Measurements from ENCODE around the gene SCGB1A1. TPM values are rescaled to one million over a fixed set of nuclear protein-coding genes. Genes with fewer than 3 reads are reported as not detected.
"Not testable (repeated sequence)": the region's sequence is repeated elsewhere in the genome, so short reads cannot be mapped to it uniquely, and the experiment has no call there.

The SCGB1A1 gene
- total and polyA plus RNA-seq, 2 of the 13 experiments (the other 11 are each of a cell fraction or from before 2014, with no cell fraction given) = not detected

DNA sequence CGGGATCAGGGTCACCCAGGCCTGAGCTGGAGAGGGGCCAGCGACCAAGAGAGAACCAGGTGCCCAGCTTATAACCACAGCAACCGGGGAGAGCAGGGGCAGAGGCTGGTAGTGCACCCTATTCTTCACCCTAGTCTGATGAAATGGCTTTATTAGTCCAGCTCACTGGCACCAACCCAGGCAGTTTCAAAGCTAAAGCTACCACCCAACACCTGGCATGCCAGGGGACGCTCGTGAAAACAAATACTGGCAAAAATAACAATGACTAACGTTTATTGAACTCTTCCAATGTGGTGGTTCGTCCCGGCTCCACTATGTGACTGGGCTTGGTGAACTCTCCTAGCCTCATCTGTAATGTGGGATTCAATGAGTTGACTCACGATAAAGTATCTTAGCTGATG is 30.6 kb downstream of the SCGB1A1 start (continued):
- TF ChIP-seq, protein P1, sequence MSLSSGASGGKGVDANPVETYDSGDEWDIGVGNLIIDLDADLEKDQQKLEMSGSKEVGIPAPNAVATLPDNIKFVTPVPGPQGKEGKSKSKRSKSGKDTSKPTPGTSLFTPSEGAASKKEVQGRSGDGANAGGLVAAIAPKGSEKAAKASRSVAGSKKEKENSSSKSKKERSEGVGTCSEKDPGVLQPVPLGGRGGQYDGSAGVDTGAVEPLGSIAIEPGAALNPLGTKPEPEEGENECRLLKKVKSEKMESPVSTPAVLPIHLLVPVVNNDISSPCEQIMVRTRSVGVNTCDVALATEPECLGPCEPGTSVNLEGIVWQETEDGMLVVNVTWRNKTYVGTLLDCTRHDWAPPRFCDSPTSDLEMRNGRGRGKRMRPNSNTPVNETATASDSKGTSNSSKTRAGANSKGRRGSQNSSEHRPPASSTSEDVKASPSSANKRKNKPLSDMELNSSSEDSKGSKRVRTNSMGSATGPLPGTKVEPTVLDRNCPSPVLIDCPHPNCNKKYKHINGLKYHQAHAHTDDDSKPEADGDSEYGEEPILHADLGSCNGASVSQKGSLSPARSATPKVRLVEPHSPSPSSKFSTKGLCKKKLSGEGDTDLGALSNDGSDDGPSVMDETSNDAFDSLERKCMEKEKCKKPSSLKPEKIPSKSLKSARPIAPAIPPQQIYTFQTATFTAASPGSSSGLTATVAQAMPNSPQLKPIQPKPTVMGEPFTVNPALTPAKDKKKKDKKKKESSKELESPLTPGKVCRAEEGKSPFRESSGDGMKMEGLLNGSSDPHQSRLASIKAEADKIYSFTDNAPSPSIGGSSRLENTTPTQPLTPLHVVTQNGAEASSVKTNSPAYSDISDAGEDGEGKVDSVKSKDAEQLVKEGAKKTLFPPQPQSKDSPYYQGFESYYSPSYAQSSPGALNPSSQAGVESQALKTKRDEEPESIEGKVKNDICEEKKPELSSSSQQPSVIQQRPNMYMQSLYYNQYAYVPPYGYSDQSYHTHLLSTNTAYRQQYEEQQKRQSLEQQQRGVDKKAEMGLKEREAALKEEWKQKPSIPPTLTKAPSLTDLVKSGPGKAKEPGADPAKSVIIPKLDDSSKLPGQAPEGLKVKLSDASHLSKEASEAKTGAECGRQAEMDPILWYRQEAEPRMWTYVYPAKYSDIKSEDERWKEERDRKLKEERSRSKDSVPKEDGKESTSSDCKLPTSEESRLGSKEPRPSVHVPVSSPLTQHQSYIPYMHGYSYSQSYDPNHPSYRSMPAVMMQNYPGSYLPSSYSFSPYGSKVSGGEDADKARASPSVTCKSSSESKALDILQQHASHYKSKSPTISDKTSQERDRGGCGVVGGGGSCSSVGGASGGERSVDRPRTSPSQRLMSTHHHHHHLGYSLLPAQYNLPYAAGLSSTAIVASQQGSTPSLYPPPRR (CRISPR knock-in tag; IDR thresholded peaks at IDR 0.05; ENCODE audit: borderline replicate concordance) = no peak
- TF ChIP-seq ZNF619 (CRISPR knock-in tag; IDR thresholded peaks at IDR 0.05) = no peak
- TF ChIP-seq SPEN (CRISPR knock-in tag; IDR thresholded peaks at IDR 0.05; ENCODE audit: low read depth) = no peak
- TF ChIP-seq, protein P2, sequence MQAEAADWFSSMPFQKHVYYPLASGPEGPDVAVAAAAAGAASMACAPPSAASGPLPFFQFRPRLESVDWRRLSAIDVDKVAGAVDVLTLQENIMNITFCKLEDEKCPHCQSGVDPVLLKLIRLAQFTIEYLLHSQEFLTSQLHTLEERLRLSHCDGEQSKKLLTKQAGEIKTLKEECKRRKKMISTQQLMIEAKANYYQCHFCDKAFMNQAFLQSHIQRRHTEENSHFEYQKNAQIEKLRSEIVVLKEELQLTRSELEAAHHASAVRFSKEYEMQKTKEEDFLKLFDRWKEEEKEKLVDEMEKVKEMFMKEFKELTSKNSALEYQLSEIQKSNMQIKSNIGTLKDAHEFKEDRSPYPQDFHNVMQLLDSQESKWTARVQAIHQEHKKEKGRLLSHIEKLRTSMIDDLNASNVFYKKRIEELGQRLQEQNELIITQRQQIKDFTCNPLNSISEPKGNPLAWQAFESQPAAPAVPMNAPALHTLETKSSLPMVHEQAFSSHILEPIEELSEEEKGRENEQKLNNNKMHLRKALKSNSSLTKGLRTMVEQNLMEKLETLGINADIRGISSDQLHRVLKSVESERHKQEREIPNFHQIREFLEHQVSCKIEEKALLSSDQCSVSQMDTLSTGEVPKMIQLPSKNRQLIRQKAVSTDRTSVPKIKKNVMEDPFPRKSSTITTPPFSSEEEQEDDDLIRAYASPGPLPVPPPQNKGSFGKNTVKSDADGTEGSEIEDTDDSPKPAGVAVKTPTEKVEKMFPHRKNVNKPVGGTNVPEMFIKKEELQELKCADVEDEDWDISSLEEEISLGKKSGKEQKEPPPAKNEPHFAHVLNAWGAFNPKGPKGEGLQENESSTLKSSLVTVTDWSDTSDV (CRISPR knock-in tag; IDR thresholded peaks at IDR 0.05) = no peak
- TF ChIP-seq EP300 (IDR thresholded peaks at IDR 0.05; ENCODE audit: low read depth in 2 of 2, low read length in 2 of 2) = no peak
- TF ChIP-seq EP300 (CRISPR knock-in tag; IDR thresholded peaks at IDR 0.05; ENCODE audit: borderline replicate concordance) = no peak

GRCh38 chr11:62449912-62450311 is 31.1 kb downstream of the SCGB1A1 start:
- BruUV-seq (replicated peaks); H3K4me3 ChIP-seq (replicated peaks in 1 of 3; ENCODE audit: insufficient read depth in 1 of 3, low read depth in 2 of 3, low read length in 3 of 3); CTCF ChIA-PET (ENCODE audit: low intra/inter-chr PET ratio, low total read pairs); intact Hi-C loops (cut with micrococcal nuclease; ENCODE audit: unreplicated experiment); H4K20me1 ChIP-seq (ENCODE audit: insufficient read depth, low read length); H2AFZ ChIP-seq (ENCODE audit: low read length); H3K9me3 ChIP-seq (ENCODE audit: low read length); DNase-seq (ENCODE audit: low spot score); H3K4me2 ChIP-seq (ENCODE audit: low read depth, low read length); H3K36me3 ChIP-seq (replicated peaks in 1 of 2; ENCODE audit: control insufficient read depth in 1 of 2, insufficient read depth in 2 of 2, low read length in 2 of 2); in situ Hi-C loops (cut with HindIII; ENCODE audit: extremely low pct_ligation_motif_present, low pct_unique_long_range_greater_than_20kb); H3K27ac ChIP-seq (ENCODE audit: extremely low read length, insufficient read depth, low read length); H3K9ac ChIP-seq (ENCODE audit: insufficient read depth, low read depth, low read length); FAIRE-seq; ATAC-seq; H3K79me2 ChIP-seq (ENCODE audit: insufficient read depth, low read length): not testable (repeated sequence)
- peaks cover 15% of the 10 kb centered on the region for H3K4me1 ChIP-seq (ENCODE audit: insufficient read depth, low read length)
- peaks cover 3 to 22% of the 10 kb centered on the region in 2 experiments; a peak in 4 of 5 replicates for H3K27me3 ChIP-seq (ENCODE audit: control insufficient read depth in 1 of 2, insufficient read depth in 2 of 2, low read length in 2 of 2)
- WGBS (ENCODE audit: low lambda C conversion rate) = 57% methylated on average over 7 of the region's 7 CpGs
- POLR2A ChIA-PET = interaction anchor here (0.5 to 1.7 kb wide), 2 partner anchors 8 to 28 kb away, joined by 3 to 6 read pairs; no protein-coding TSS in a partner anchor
